ENCODE data around the gene PIK3C2G. TPM values are rescaled to one million over a fixed set of nuclear protein-coding genes. Genes with fewer than 3 reads are reported as not detected.

Gene PIK3C2G
- total RNA-seq, 1 donor: not detected

DNA sequence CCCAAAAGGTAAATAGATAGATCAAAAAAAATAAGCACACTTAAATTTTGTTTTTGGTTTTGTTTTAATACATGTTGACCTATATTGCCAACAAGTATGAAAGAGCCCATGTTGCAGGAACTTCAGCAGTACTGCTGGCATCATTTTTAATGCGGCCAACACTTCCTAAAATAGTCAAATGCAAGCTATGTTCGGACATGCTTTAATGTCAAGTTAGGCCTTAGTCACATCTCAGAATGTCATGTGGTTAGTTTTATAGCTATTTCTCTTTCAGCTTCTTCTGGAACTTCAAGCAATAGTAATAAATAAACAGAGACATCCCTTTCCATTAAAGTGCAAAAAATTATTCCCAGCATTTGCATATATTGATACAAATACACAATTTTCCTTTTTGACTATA, 153.4 kb downstream of the PIK3C2G start:
- no peak for DNase-seq (ENCODE audit: low read depth in 2 of 3, low spot score in 2 of 3)

DNA sequence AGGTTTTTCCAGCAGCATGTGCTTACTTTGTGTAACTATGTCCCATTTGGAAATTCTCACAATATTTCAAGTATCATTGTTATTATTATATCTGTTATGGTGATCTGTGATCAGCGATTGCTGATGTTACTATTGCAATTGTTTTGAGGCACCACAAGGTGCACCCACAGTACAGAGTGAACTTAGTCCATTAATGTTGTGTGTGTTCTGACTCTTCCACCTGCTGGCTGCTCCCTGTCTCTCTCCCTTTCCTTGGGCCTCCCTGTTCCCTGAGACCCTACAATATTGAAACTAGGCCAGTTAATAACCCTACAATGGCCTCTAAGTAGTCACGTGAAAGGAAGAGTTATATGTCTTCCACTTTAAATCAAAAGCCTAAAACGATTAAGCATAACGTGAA, 153.9 kb downstream of the PIK3C2G start:
- DNase-seq (ENCODE audit: low read depth in 2 of 3, low spot score in 2 of 3): no peak

DNA sequence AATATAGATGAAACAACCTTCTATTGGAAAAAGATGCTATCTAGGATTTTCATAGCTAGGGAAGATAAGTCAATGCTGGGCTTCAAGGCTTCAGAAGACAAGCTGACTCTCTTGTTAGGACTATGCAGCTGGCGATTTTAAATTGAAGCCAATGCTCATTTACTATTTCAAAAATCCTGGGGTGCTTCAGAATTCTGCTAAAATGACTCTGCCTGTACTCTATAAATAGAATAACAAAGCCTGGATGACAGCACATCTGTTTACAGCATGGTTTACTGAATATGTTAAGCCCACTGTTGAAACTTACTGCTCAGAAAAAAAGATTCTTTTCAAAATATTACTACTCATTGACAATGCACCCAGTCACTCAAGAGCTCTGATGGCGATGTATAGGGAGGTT, 155.1 kb downstream of the PIK3C2G start:
- DNase-seq (ENCODE audit: low read depth in 2 of 3, low spot score in 2 of 3): no peak

DNA sequence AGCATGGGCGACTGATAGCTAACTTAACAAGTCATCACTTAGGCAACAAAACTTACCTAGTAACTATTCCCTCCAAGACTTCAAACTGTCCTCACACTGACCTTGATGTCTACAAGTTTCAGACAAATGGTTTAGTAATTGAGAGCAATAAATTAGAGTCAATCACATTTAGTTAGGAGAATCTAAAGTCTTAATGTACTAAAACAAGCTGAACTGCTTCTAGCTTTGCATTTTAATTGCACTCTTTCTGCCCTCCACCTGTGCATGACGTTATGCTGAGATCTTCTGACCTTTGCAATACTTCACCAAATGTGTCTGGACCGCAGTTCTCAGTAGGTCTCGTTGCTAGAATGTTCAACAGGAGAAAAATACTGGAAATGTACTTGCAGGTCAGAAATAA, 158.0 kb downstream of the PIK3C2G start:
- no peak for DNase-seq (ENCODE audit: low read depth in 2 of 3, low spot score in 2 of 3)

DNA sequence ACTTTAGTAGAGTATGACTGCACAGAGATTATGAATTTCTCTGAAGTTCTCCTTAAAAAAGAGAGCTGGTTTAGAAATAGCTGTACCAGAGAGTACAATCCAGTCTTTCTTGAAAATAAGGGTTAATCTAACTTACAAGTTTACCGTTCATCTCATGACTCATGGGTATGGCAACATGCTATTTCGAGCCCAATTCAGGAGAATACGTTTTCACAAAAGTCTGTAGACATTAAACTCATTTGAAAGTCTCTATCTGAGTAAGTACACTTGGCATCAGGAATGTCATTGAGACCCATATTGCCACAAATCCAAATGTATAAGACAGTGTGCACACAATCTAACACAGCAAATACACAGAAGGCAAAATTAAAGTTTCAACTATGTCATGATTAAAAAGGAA, 160.5 kb downstream of the PIK3C2G start:
- DNase-seq (ENCODE audit: low read depth in 2 of 3, low spot score in 2 of 3): no peak

DNA sequence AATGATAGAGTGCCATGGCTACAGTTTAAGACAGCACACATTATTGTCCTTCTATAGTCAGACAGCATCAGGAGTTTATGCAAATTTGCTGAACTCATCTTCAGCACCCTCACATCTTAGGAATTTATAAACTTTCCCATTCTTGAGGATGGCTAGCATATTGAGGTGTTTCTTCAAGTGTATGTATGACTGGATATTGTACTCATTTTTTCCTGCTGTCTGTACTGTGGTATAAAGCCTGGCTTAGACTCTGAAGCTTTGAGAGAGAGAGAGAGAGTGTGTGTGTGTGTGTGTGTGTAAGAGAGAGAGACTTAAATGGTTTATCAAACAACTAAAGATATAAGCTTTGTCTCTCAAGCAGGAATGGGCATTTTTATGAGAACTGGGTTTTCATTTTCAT, 161.6 kb downstream of the PIK3C2G start:
- no peak for DNase-seq (ENCODE audit: low read depth in 2 of 3, low spot score in 2 of 3)

DNA sequence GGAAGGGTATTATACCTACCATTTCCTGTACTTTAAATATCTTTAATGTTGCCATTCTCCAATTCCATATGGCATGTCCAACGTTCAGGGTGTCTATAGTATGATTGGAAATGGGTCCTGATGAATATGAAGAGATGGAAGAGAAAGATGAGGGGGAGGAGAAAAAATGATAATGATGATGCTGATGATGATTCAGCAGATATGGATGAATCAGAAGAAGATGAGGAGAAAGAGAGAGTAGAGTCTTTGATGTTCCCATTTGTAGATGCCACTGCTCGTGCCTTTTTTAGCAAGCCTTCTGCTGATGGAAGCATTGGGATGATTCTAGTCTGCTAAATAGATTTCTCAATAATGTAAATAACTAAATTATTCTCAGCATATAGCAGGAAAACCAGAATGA, 163.5 kb downstream of the PIK3C2G start:
- no peak for DNase-seq (ENCODE audit: low read depth in 2 of 3, low spot score in 2 of 3)

DNA sequence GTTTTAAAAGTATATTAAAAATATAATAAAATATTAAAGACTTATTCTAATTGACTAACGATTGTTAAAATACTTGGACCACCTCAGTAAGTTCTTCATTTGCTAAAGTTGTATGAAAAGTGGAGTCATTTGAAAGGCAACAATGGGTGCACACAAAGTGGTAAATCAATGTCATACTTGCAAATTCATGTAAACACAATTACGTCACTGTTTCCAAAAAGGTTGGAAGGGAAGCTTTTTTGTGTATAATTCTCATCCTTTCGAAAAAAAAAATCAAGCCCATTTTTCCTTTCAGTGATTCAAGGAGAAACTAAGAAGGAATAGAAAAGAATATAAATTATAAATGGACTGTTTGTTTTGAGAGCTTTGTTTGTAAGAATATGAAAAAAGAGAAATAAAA, 166.2 kb downstream of the PIK3C2G start:
- no peak for DNase-seq (ENCODE audit: low read depth in 2 of 3, low spot score in 2 of 3)

DNA sequence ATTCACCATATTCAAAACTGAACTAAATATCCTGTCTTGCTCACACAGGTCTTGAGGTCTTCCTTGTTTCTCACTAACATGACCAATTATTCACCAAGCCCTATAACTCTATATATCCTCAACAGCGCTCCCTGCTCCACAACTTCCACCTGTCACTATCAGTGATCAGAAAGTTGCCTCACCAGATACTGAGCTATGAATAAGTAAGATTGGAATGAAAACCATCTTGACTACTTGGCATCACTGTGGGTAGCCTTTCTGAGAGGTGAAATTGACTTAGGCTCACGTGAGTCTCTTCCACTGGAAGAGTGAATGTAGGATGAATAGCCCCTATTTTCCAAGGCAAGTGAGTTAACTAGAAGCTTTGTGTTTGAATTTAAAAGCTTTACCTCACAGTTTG, 167.1 kb downstream of the PIK3C2G start:
- no peak for DNase-seq (ENCODE audit: low read depth in 2 of 3, low spot score in 2 of 3)

DNA sequence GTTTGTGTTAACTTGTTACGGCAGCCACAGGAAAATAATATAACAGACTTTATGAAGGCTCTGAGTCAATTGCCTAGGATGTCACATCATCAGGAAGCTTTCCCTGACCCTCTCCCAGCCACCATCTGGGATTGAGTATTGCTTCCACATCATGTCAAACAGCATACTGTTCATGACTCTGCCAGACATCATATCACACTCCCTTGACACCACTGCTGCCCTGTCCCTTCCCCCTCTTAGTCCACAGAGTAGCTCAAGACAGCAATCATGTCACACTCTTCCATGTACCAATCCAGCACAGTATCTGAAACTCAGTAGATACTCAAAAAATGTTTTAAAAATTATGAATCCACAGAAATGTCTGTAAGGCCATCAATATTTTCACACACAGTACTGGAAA, 168.0 kb downstream of the PIK3C2G start:
- no peak for DNase-seq (ENCODE audit: low read depth in 2 of 3, low spot score in 2 of 3)

DNA sequence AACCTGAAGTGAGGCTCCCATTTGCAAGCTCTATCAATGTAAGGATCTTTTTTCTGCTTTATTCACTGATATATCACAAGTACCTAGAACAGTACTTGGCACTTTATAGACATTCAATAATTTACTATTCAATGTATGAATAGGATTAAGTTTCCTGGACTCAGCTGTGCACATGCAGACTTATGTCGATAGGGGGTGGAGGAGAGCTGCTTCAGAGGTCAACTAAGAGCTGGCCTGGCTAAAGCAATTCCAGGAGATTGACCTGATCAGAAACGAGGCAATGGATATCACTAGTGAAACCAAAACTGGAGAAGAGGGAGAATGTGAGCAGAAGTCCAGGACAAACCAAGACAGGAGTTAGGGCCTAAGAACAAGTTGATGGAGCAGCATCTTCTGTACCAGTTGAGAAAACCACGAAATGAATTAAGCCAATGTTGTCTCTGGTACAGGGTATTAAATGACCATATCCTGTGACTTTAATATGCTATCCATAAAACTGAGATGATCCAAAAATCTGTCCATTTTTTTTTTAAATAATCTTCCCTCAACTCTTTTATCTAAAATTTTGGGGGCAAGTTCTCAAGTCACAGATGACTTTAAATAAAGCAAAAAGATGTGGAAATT, 169.2 kb downstream of the PIK3C2G start:
- peak in 2 of 3 donors; percentile 22 to 53 for DNase-seq (ENCODE audit: low read depth in 2 of 3, low spot score in 2 of 3)

DNA sequence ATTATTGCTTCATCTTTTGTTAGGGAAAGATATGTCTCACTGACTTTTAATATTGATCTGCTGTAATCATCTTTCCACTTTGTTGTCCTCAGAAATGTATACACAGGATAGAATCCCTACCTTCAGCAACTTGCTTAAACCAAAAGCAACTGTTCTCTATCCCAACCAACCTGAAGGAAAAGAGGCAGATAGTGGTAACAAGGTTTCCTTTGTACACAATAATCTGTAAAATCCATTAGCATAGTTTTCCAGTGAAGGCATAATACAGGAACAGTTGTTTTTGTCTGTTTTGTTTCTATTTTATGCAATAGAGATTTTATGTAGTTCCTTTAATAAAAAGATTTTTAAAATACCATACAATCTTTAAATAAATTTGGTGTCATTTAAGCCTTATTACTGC, 170.5 kb downstream of the PIK3C2G start:
- no peak for DNase-seq (ENCODE audit: low read depth in 2 of 3, low spot score in 2 of 3)

DNA sequence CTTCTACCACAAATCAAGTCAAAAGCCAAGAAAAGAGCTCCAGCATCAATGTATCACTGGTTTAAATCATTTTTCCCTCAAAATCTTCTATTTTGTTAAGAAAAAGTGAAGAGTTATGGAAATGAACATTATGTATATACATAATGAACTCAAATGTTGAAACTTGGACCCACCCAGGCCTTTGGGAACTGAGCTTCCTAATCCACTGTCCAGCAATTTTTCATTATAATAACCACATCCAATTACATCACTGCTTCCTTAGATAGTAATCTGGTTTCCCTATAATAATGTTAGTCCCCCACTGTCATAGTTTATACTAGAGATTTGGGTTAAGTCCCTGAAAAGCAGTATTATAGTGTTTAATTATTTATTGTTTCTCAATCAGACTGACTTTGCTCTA, 170.9 kb downstream of the PIK3C2G start:
- DNase-seq (ENCODE audit: low read depth in 2 of 3, low spot score in 2 of 3): no peak

DNA sequence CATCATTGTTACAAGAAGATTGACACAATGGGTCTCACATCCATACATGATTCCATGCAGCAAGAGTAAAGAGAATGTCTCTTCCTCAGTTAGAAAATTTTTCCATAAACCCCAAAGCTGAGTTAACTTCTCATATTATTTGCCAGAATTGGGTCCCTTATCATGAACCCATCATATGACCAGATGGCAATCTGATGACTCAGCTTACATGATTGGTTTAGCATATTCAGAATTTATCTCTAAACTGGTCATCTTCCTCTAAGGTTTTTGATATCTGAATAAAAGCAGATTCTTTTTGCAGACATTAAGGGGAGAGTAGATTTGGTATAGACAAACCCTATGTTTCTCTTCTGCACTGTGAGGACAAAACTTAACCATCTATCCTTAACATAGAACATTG, 174.9 kb downstream of the PIK3C2G start:
- DNase-seq (ENCODE audit: low read depth in 2 of 3, low spot score in 2 of 3): no peak

DNA sequence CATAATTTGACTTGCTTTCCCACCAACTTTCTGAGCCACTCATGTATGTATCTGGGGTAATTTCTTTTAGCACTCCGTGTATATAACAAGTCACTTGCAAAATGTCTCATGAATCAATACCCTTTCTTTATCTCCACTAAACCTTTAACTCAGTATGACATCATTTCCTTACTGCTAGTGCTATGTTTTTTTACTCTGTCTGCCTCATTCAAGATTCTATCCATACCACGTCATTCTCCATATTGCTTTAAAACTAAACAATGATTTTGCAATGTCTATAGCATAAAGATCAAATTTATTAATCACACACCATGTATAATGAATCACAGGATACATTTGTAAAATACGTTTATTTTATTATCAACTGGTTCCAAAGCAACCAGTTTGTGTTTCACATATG, 178.2 kb downstream of the PIK3C2G start:
- DNase-seq (ENCODE audit: low read depth in 2 of 3, low spot score in 2 of 3): no peak

DNA sequence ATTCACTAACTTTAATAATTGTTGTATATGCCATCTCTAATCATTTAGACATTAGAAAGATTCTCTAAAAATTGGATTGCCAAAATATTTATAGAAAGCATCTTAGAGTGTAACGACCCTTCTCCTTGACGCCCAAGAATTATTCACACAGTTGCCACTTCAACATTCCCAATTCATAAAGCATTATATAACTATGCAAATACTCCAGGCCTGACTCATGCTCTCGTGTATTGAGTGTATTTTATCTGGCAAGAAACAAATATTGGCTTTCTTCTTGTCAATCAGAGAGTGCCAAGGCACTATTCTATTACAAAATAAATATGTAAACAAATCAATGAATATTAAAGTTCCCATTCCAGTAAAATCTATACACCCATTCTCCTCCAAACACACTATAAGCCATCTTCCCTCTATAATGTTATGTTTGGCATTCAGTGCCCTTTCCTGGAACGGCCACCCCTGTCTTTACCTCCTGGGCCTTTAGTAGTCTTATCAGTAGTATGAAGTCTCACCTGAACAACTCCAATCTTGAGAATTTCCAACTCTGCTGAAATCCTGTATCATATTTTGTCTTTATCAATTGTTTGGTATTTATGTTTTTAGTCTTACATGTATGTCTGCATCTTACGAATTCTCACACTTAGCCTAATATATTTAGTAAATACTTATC, 182.6 kb downstream of the PIK3C2G start:
- no peak for DNase-seq (ENCODE audit: low read depth in 2 of 3, low spot score in 2 of 3)

DNA sequence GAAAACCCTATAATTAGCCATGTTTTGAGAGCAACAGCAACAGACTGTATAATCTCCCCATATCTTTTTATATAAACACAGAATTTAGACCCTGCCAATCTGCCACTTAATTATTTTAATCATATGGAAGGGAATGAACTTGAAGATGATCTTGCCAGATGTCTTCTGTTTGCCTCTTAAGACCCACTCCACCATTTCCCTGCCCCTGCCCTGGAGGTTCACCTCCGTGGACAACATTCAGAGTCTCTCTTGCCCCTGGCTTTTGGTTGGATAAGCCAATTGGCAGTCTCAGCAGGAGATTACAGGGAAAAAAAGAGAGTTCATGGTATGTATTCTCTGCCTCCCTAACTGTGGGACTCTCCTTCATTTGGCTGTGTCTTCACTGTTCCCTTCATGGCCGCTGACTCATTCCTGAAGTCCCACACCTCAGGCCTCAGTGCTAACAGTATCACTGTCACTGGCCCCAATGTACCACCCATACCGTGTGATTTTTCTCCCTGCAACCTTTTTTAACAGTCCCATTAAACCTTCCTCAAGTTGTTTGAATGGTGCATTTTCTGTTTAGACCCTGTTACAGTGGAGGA, 184.8 kb downstream of the PIK3C2G start:
- DNase-seq (ENCODE audit: low read depth in 2 of 3, low spot score in 2 of 3): no peak

DNA sequence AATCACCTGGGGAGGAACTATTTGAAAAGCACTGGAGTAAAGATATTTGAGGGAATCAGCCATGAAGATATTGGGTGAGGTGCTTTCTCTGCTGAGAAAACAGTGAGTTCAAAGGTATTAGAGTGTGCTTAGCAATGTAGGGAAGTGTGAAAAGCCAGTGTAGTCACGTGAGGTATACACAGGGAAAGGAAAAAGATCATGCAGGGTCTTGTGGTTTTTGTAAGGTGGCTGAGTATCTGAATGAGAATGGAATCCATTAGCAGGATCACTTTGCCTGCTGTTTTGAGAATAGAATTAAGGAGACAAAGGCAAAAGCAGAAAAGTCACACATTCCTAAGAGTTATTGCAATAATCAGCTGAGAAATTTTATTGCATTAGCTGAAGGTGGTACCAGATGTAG, 193.0 kb downstream of the PIK3C2G start:
- DNase-seq (ENCODE audit: low read depth in 2 of 3, low spot score in 2 of 3): no peak

DNA sequence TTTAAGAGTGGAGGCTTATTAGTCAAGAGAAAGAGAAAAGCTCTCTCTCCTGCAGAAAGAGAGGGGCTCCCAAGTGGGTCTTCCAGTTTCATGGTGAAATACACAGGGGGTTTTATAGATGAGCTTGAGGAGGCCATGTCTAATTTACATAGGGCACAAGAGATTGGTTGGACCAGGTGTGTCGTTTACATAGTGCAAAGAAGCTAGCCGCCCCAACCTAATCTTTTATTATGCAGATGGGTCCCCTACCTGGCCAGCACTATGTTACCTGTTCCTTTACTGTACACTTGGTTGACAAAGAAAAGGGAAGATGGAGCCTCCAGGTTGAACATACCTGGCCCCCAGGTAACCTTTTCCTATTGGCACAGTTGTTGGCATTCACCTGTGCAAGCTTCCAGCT, 195.0 kb downstream of the PIK3C2G start:
- DNase-seq (ENCODE audit: low read depth in 2 of 3, low spot score in 2 of 3): no peak

DNA sequence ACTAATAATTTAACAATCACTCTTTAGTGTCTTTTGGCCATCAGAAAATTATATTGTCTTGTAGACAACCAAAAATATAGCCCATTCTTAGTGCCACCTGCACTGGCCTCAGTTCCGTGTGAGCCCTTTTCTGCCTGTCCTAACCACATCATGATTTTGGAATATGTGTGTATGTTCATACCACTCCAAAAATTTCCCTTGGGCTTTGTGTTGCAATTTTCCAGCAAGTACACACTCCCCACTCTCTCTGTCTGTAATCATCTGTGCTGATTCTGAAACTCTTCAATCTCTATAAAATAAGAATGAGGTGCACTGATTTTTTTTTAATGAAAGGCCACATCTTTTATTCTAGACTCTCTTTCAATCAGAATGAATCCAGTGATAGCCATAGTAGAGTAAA, 196.0 kb downstream of the PIK3C2G start:
- no peak for DNase-seq (ENCODE audit: low read depth in 2 of 3, low spot score in 2 of 3)

DNA sequence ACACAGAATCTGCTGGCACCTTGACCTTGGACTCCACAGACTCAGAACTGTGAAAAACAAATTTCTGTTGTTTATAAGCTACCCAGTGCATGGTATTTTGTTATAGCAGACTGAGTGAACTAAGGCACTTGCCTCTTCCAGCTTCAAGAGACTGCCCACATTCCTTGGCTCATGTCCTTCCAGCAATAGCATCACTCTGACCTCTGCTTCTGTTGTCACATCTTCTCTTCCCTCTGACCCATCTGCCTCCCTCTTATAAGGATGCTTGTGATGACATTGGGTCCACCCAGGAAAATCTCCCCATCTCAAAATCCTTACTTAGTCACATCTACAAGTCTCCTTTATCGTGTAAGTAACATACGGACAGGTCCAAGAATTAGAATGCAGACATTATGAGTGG, 200.4 kb downstream of the PIK3C2G start:
- DNase-seq (ENCODE audit: low read depth in 2 of 3, low spot score in 2 of 3): no peak

DNA sequence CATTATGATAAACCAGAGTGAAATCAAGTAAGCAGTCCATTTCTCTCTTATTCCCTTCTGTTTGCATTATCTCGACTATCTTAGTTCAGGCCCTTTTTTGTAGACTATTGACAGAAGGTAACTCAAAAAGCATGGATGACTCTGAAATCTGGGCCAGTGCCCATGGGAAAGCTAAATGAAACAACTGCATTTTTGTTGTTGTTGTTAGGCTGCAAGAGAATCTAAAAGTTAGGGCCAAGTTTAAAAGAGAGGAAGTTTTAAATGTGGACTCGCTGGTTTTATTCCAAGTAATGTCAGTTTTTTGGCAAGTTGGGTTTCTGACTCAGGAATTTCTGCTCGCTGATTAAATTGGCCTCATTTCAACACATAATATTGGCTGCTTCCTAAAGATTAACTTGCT, 201.1 kb downstream of the PIK3C2G start:
- DNase-seq (ENCODE audit: low read depth in 2 of 3, low spot score in 2 of 3): no peak
